ENCODE results near the gene TPPP.

The TPPP gene

GRCh38 chr5:612498-613424 lies 80.4 kb downstream of the TPPP start:
- peaks cover 9% of the 10 kb centered on the region for H3K36me3 ChIP-seq (ENCODE audit: low read length)
- H3K27me3 ChIP-seq (ENCODE audit: low read length) = no peaks in the 10 kb centered on the region
- peak overlapping the region; percentile 76 for H3K9ac ChIP-seq (ENCODE audit: low read length)
- H3K9me3 ChIP-seq (ENCODE audit: insufficient read depth, low read length) = no peaks in the 10 kb centered on the region
- H3K79me2 ChIP-seq (ENCODE audit: insufficient read depth, low read length) = peaks cover 55% of the 10 kb centered on the region
- H3K27ac ChIP-seq (ENCODE audit: low read depth, low read length) = peak overlapping the region; percentile 40
- H3F3A ChIP-seq (ENCODE audit: insufficient read depth) = no peaks in the 10 kb centered on the region
- H4K20me1 ChIP-seq (ENCODE audit: low read depth, low read length) = no peaks in the 10 kb centered on the region
- no peak for TF ChIP-seq EZH2phosphoT487 (conservative IDR thresholded peaks at IDR 0.05; ENCODE audit: low read length)
- no peak for TF ChIP-seq CTCF (IDR thresholded peaks at IDR 0.05; ENCODE audit: insufficient read depth, low read length, poor library complexity, severe bottlenecking)
- peak overlapping the region; percentile 71 for H3K4me2 ChIP-seq (ENCODE audit: low read depth, low read length, poor library complexity, severe bottlenecking)
- H3K4me3 ChIP-seq (ENCODE audit: insufficient read depth, low read length, poor library complexity, severe bottlenecking) = peak overlapping the region; percentile 87
- no peaks in the 10 kb centered on the region for H3K9me2 ChIP-seq (replicated peaks; ENCODE audit: insufficient read depth, low read length)
- peak overlapping the region; percentile 84 for H2AFZ ChIP-seq (ENCODE audit: low read depth, low read length, severe bottlenecking)

GRCh38 chr5:611731-612486 lies 81.2 kb downstream of the TPPP start, which contains the start of gene CEP72:
Gene CEP72, plus strand, starts transcription at chr5:612340. Its CDS starts 22 bp downstream, at chr5:612362.
- Histone ChIP-seq H3K27ac (ENCODE audit: low read depth, low read length) (peak within 1 kb of the TSS; percentile 40), H3K36me3 (ENCODE audit: low read length) (peaks cover 9% of the 10 kb centered on the region), H4K20me1 (ENCODE audit: low read depth, low read length) (no peaks in the 10 kb centered on the region), H3K79me2 (ENCODE audit: insufficient read depth, low read length) (peaks cover 47% of the 10 kb centered on the region), H3K4me2 (ENCODE audit: low read depth, low read length, poor library complexity, severe bottlenecking) (peak within 1 kb of the TSS; percentile 71), H3K4me3 (ENCODE audit: insufficient read depth, low read length, poor library complexity, severe bottlenecking) (peak within 1 kb of the TSS; percentile 87), H3K9me3 (ENCODE audit: insufficient read depth, low read length) (no peaks in the 10 kb centered on the region), H2AFZ (ENCODE audit: low read depth, low read length, severe bottlenecking) (peak within 1 kb of the TSS; percentile 84), H3K9ac (ENCODE audit: low read length) (peak within 1 kb of the TSS; percentile 76), H3K27me3 (ENCODE audit: low read length) (no peaks in the 10 kb centered on the region), H3F3A (ENCODE audit: insufficient read depth) (no peaks in the 10 kb centered on the region), H3K9me2 (replicated peaks; ENCODE audit: insufficient read depth, low read length) (no peaks in the 10 kb centered on the region)
- TF ChIP-seq EZH2phosphoT487 (conservative IDR thresholded peaks at IDR 0.05; ENCODE audit: low read length) = no peak
- no peak for TF ChIP-seq CTCF (IDR thresholded peaks at IDR 0.05; ENCODE audit: insufficient read depth, low read length, poor library complexity, severe bottlenecking)

GRCh38 chr5:610744-611730 lies 82.1 kb downstream of the TPPP start:
- no peaks in the 10 kb centered on the region for H3F3A ChIP-seq (ENCODE audit: insufficient read depth)
- no peaks in the 10 kb centered on the region for H3K9me3 ChIP-seq (ENCODE audit: insufficient read depth, low read length)
- H3K4me2 ChIP-seq (ENCODE audit: low read depth, low read length, poor library complexity, severe bottlenecking) = peak overlapping the region; percentile 41
- TF ChIP-seq EZH2phosphoT487 (conservative IDR thresholded peaks at IDR 0.05; ENCODE audit: low read length) (no peak), CTCF (IDR thresholded peaks at IDR 0.05; ENCODE audit: insufficient read depth, low read length, poor library complexity, severe bottlenecking) (no peak)
- H3K36me3 ChIP-seq (ENCODE audit: low read length) = peaks cover 8% of the 10 kb centered on the region
- peak overlapping the region; percentile 76 for H3K9ac ChIP-seq (ENCODE audit: low read length)
- H3K27me3 ChIP-seq (ENCODE audit: low read length) = no peaks in the 10 kb centered on the region
- no peaks in the 10 kb centered on the region for H4K20me1 ChIP-seq (ENCODE audit: low read depth, low read length)
- H3K79me2 ChIP-seq (ENCODE audit: insufficient read depth, low read length) = peaks cover 38% of the 10 kb centered on the region
- peak overlapping the region; percentile 87 for H3K4me3 ChIP-seq (ENCODE audit: insufficient read depth, low read length, poor library complexity, severe bottlenecking)
- peak overlapping the region; percentile 81 for H2AFZ ChIP-seq (ENCODE audit: low read depth, low read length, severe bottlenecking)
- no peaks in the 10 kb centered on the region for H3K9me2 ChIP-seq (replicated peaks; ENCODE audit: insufficient read depth, low read length)
- no peak overlapping the region for H3K27ac ChIP-seq (ENCODE audit: low read depth, low read length)
